Caco-2 (cell line): ENCODE measurements around the gene ATOX1. TPM values are rescaled to one million over a fixed set of nuclear protein-coding genes. Genes with fewer than 3 reads are reported as not detected.

Experiments
- BruUV-seq: library from RNA; stranded (reverse); fragments of 400-500 nt; replicated peaks from 2 replicates; lab custom pipeline; 2021; lab: Mats Ljungman, UMichigan
- CTCF ChIA-PET: fragments of 300-600 bp; sonication (Branson Sonifier 250); formaldehyde crosslinking; loops from one replicate; lab custom pipeline; 2022; ENCODE audit warnings: antibody characterized with exemption; lab: Charles Lee
- POLR2A ChIA-PET: fragments of 300-600 bp; sonication (Branson Sonifier 250); formaldehyde crosslinking; loops from one replicate; lab custom pipeline; 2022; ENCODE audit warnings: antibody characterized with exemption; lab: Charles Lee
- DNase-seq, 2 experiments: peaks; one replicate each; pipeline versions ENCODE4 v3.0.0 to v3.0.0-alpha.2; 2020 to 2022
- H3K27me3 ChIP-seq: replicated peaks from 2 replicates; pipeline ENCODE4 v1.6.0; 2011; ENCODE audit warnings: low read length; ENCODE audit not compliant: control insufficient read depth, insufficient read depth
- H3K36me3 ChIP-seq: 2 replicates; pipeline ENCODE4 v1.5.1; 2011; ENCODE audit warnings: low read length; ENCODE audit not compliant: control insufficient read depth, insufficient read depth
- H3K4me1 ChIP-seq: fragments of 250-450 bp; sonication (Bioruptor Pico); 2 replicates; pipeline ENCODE4 v1.5.1; 2020; ENCODE audit warnings: mild to moderate bottlenecking
- H3K4me3 ChIP-seq: 2 replicates; pipeline ENCODE4 v1.5.1; 2011; ENCODE audit warnings: low read depth, mild to moderate bottlenecking, control low read depth, low read length
- H3K9me3 ChIP-seq: fragments of 250-450 bp; sonication (Bioruptor Pico); 2 replicates; pipeline ENCODE4 v1.5.1; 2020; ENCODE audit warnings: mild to moderate bottlenecking, moderate library complexity
- H3K27ac Mint-ChIP-seq: one replicate; pipeline ENCODE4 v1.8.0; 2022; ENCODE audit warnings: mixed read lengths; ENCODE audit not compliant: unreplicated experiment
- H3K27me3 Mint-ChIP-seq: one replicate; pipeline ENCODE4 v1.8.0; 2022; ENCODE audit warnings: mixed read lengths; ENCODE audit not compliant: insufficient read depth, unreplicated experiment
- H3K36me3 Mint-ChIP-seq: one replicate; pipeline ENCODE4 v1.8.0; 2022; ENCODE audit warnings: mild to moderate bottlenecking, mixed read lengths; ENCODE audit not compliant: insufficient read depth, unreplicated experiment
- H3K4me1 Mint-ChIP-seq: one replicate; pipeline ENCODE4 v1.8.0; 2022; ENCODE audit warnings: low read depth, mixed read lengths; ENCODE audit not compliant: unreplicated experiment
- H3K4me3 Mint-ChIP-seq: one replicate; pipeline ENCODE4 v1.8.0; 2022; ENCODE audit warnings: mild to moderate bottlenecking, moderate library complexity, mixed read lengths; ENCODE audit not compliant: unreplicated experiment
- H3K9me3 Mint-ChIP-seq: one replicate; pipeline ENCODE4 v1.8.0; 2022; ENCODE audit warnings: mixed read lengths; ENCODE audit not compliant: unreplicated experiment
- CTCF ChIP-seq, 2 experiments: fragments of 200-600 bp in 1 of 2; IDR thresholded peaks; 1 replicate in 1 of 2; 2 replicates in 1 of 2; pipeline versions ENCODE4 v1.5.1 to v1.8.0; 2011 to 2022; ENCODE audit warnings: antibody characterized with exemption in 1 of 2, control low read depth in 1 of 2, inconsistent platforms in 1 of 2, low read depth in 1 of 2, low read length in 1 of 2, mild to moderate bottlenecking in 1 of 2, moderate library complexity in 1 of 2; ENCODE audit not compliant: insufficient read depth in 1 of 2, severe bottlenecking in 1 of 2, unreplicated experiment in 1 of 2
- intact Hi-C: fragments of 100-400 bp; cut with micrococcal nuclease; formaldehyde crosslinking; loops from one replicate; pipeline ENCODE4 v1.10.0; 2022; ENCODE audit not compliant: unreplicated experiment
- total RNA-seq: library from RNA; stranded (reverse); gene quantifications from 2 replicates; pipeline ENCODE4 v1.2.3, GENCODE V29; 2022

ATOX1 gene
- total RNA-seq, 1 experiment from 2014 or later, result 135 TPM

GRCh38 chr5:151795426-151795825, 37.0 kb upstream of the ATOX1 start:
- Histone ChIP-seq H3K4me3 (no peak overlapping the region), H3K4me1 (no peaks in the 10 kb centered on the region), H3K27me3 (no peaks in the 10 kb centered on the region), H3K36me3 (peaks cover 3% of the 10 kb centered on the region), H3K9me3 (no peaks in the 10 kb centered on the region)
- H3K27ac Mint-ChIP-seq, result no peak overlapping the region
- no peak for DNase-seq
- no TSS peak for BruUV-seq
- no peaks in the 10 kb centered on the region for H3K27me3 Mint-ChIP-seq
- no peak overlapping the region for H3K4me3 Mint-ChIP-seq
- ChIA-PET POLR2A (no interaction called here), CTCF (no interaction called here)
- H3K4me1 Mint-ChIP-seq, result peaks cover 6% of the 10 kb centered on the region
- peaks cover 98% of the 10 kb centered on the region for H3K36me3 Mint-ChIP-seq
- no peak for TF ChIP-seq CTCF (IDR thresholded peaks at IDR 0.05; ENCODE audit: insufficient read depth in 1 of 2, low read depth in 1 of 2, low read length in 1 of 2, severe bottlenecking in 1 of 2, unreplicated experiment in 1 of 2)
- intact Hi-C loops, result no loop called here
- no peaks in the 10 kb centered on the region for H3K9me3 Mint-ChIP-seq

- peaks cover 5% of the 10 kb centered on the region for H3K4me1 Mint-ChIP-seq
- no peaks in the 10 kb centered on the region for H3K9me3 ChIP-seq
- H3K36me3 ChIP-seq, result peaks cover 6% of the 10 kb centered on the region
- DNase-seq, result no peak
- BruUV-seq, result no TSS peak
- no peaks in the 10 kb centered on the region for H3K9me3 Mint-ChIP-seq
- ChIA-PET POLR2A (no interaction called here), CTCF (no interaction called here)
- H3K27ac Mint-ChIP-seq, result no peak overlapping the region
- no peak overlapping the region for H3K4me3 ChIP-seq
- no peak overlapping the region for H3K4me3 Mint-ChIP-seq
- intact Hi-C loops, result no loop called here
- no peaks in the 10 kb centered on the region for H3K27me3 ChIP-seq
- no peak for TF ChIP-seq CTCF (IDR thresholded peaks at IDR 0.05; ENCODE audit: insufficient read depth in 1 of 2, low read depth in 1 of 2, low read length in 1 of 2, severe bottlenecking in 1 of 2, unreplicated experiment in 1 of 2)
- H3K4me1 ChIP-seq, result no peaks in the 10 kb centered on the region
- no peaks in the 10 kb centered on the region for H3K27me3 Mint-ChIP-seq
- peaks cover 99% of the 10 kb centered on the region for H3K36me3 Mint-ChIP-seq
Observed at GRCh38 chr5:151793358-151793757, 34.9 kb upstream of the ATOX1 start.

GRCh38 chr5:151787817-151788216, 29.4 kb upstream of the ATOX1 start:
- H3K4me3 ChIP-seq, result no peak overlapping the region
- H3K36me3 Mint-ChIP-seq, result peaks cover 64% of the 10 kb centered on the region
- H3K27me3 Mint-ChIP-seq, result no peaks in the 10 kb centered on the region
- ChIA-PET CTCF (interaction anchor here (0.6 kb wide), 1 partner anchor 11 kb away, joined by 4 read pairs; no protein-coding TSS in a partner anchor), POLR2A (no interaction called here)
- TF ChIP-seq CTCF (IDR thresholded peaks at IDR 0.05; ENCODE audit: insufficient read depth in 1 of 2, low read depth in 1 of 2, low read length in 1 of 2, severe bottlenecking in 1 of 2, unreplicated experiment in 1 of 2), result no peak
- DNase-seq, result no peak
- BruUV-seq, result no TSS peak
- H3K9me3 Mint-ChIP-seq, result no peaks in the 10 kb centered on the region
- H3K9me3 ChIP-seq, result no peaks in the 10 kb centered on the region
- no peaks in the 10 kb centered on the region for H3K27me3 ChIP-seq
- H3K4me1 ChIP-seq, result peaks cover 16% of the 10 kb centered on the region
- intact Hi-C loops, result no loop called here
- H3K36me3 ChIP-seq, result peaks cover 3% of the 10 kb centered on the region; the same call in 1 of the 2 replicates
- peaks cover 10% of the 10 kb centered on the region for H3K4me1 Mint-ChIP-seq
- no peak overlapping the region for H3K27ac Mint-ChIP-seq
- no peak overlapping the region for H3K4me3 Mint-ChIP-seq
